ENCODE measurements around the gene SLC17A4.
"Not testable (repeated sequence)": the region's sequence is repeated elsewhere in the genome, so short reads cannot be mapped to it uniquely, and the experiment has no call there.

SLC17A4 gene

DNA sequence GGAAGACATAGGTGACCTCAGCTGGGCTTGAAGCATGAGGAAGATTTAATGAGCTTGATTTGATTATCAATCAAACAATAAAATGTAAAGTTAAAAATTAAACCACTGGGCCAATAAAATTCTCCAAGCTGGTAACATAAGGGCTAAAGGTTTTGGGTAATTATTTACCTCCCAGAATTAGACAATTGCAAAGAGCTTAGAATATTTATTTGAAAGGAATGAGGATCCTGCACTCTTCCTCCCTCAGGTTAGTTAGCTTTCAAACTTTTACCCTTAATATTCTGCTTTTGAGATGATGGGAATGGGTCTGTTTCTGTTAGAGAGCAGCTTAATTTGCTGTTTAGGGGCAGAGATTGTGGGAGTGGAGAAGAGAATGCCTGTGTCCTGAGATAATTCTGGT, at the start of gene SLC17A4:
SLC17A4 (plus strand) TSS at position 208 of the 400 bp plus-strand sequence. CDS start 7,221 bp downstream, outside the sequence.
- no peak for DNase-seq (ENCODE audit: low read depth in 3 of 3)

DNA sequence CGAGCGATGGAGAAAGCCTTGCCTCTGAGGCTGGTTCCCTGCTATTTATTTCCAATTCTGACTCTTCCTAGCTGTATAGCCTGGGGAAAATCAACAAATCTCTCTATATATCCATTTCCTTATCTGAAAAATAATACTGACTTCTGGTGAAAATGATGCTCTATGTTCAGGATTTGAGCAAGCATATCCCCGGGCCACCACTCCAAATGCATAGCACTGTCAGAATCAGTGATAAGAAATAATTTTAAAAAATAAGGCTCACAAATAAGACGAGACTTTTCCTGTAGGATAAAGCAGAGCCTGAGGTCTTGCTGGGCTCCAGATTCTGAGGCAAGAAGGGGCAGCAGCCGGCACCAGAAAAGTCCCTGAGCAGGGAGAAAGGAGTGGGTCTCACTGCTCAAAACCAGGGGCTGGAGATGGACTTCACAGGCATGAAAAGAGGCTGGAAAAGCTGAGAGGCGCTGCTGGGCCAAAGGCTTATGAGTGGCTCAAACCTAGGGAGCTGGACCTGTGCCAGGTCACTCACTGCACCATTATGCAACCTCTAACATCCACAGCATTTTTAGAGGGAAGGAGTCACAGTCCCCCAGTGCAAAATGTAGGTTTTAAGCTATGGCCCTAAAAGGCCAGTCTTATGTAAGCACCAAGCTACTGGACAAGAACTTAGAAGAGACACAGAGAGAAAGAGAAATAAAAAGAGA, 48.1 kb upstream of the SLC17A4 start:
- no peak for DNase-seq (ENCODE audit: low read depth in 3 of 3)

DNA sequence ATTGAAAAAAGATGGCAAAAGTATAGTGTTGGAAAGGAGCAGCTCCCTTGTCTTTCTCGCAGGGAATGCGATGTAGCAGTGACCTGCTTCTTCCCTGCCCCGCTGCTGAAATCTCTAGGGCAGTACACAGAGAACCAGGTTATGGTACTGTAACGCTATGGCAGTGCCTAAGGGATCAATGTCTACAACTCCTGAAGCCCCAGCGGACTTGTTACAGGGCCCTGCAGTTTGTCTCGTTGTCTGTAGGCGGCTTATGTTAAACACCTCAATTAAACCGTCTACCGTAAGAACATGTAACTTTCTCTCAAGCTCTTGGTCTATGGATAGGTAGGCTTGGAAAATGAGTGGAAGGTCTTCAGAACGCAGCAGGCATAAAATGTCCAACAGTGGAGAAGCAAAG, 44.8 kb upstream of the SLC17A4 start:
- no peak for DNase-seq (ENCODE audit: low read depth in 3 of 3)

- DNase-seq (ENCODE audit: low read depth in 3 of 3): no peak
Observed at GRCh38 chr6:25710287-25710686, 44.3 kb upstream of the SLC17A4 start.

DNA sequence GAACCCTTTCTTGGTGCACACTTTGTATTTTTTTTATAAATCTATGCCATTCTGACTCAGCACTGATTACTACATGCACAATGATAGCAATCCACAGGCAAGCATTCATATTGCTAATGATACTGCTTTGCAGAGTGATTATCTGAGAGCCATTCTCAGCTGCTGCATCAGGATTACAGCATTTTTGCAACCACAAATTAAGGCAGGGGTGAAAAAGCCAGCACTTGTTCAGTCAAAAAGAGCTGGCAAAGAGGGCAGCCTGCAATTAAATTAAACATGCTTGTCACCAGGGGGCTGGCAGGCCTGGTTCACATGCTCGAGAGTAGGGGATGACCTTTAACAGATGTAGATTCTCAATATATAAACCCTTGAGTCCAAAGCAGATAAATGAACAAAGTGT, 40.7 kb upstream of the SLC17A4 start:
- no peak for DNase-seq (ENCODE audit: low read depth in 3 of 3)

GRCh38 chr6:25714765-25715164, 39.8 kb upstream of the SLC17A4 start:
- no peak for DNase-seq (ENCODE audit: low read depth in 3 of 3)

GRCh38 chr6:25715794-25716193, 38.7 kb upstream of the SLC17A4 start:
- DNase-seq (ENCODE audit: low read depth in 3 of 3): no peak

DNA sequence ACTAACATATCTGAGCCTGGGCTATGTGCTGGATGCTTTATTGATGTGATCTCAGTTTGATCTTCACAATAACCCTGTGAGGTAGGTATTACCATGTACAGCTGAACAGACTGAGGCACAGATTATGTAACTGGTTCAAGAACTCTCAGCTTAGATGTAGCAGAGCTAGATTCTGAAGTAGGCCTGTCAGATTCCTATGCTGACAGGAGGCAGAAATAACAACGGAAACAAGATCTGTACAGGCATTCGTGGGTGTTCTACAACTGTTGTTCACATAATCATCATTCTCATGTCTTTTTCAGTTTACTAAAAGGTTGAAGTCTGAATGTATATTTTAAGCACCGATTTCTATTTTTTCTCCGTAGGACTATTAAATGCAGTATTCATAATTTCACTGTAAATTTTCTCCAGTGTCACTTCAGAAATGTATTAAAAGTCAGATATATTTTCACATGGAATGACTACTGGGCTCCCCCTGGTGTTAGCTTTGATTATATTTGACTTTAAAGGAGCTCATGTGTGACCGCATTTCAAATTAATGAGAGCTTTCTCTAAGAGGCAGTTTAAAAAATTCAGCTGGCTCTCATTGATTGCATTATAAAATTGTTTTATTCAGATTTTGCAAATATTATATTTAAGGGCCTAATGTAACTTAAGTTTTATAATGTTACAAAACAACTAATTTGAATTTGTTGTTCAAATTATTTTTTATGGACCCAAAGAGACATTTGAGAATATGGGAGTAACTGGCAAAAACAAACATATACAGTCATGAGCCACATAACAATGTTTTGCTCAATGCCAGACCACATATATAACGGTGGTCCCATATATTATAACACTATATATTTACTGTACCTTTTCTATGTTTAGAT, 36.4 kb upstream of the SLC17A4 start:
- DNase-seq (ENCODE audit: low read depth in 3 of 3): no peak

GRCh38 chr6:25726122-25726911, 28.2 kb upstream of the SLC17A4 start:
- DNase-seq (ENCODE audit: low read depth in 3 of 3): no peak

GRCh38 chr6:25727028-25727427, 27.5 kb upstream of the SLC17A4 start:
- no peak for DNase-seq (ENCODE audit: low read depth in 3 of 3)

DNA sequence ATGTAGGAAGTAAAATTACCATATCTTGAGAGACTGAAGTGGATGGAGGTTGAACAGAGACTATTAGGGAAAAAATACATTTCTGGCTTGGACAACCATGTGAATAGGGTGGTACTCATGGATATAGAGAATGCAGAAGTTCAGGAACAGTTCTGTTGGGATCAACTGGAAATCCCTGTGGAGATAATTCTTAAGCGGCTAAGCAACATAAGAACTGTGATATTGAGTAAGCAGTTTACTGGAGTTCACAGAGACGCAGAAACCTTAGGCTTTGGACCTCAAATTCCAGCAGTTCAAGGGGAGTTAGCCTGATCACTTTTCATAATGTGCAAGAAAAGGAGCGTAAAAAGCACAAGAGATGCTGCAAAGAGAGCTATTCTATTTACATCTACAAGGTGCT, 23.6 kb upstream of the SLC17A4 start:
- DNase-seq (ENCODE audit: low read depth in 3 of 3): no peak

- DNase-seq (ENCODE audit: low read depth in 3 of 3): no peak
Observed at GRCh38 chr6:25731721-25732120, 22.8 kb upstream of the SLC17A4 start.

GRCh38 chr6:25732468-25733198, 21.9 kb upstream of the SLC17A4 start:
- no peak for DNase-seq (ENCODE audit: low read depth in 3 of 3)

- DNase-seq (ENCODE audit: low read depth in 3 of 3): no peak
Observed at GRCh38 chr6:25735261-25735660, 19.3 kb upstream of the SLC17A4 start.

GRCh38 chr6:25743868-25744267, 10.7 kb upstream of the SLC17A4 start:
- DNase-seq (ENCODE audit: low read depth in 3 of 3): no peak

DNA sequence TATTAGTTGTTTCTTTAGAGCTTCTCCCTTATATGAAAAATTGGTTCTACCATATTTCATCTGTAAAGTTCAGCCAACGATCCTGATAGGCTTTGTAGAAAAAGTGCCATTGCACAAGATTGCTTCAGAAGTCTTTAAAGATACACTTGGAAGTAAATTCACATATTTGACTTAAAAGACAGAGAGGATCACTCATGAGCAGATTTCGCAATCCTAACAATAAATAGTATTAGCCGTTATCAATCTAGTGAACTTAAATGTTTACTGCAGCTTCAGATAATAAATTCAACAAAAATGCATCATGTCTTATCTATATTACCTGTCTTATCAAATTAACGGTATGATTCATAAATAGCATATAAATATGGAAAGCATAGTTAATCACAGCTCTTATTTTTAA, 8.7 kb upstream of the SLC17A4 start:
- DNase-seq (ENCODE audit: low read depth in 3 of 3): no peak

GRCh38 chr6:25746968-25747367, 7.6 kb upstream of the SLC17A4 start:
- DNase-seq (ENCODE audit: low read depth in 3 of 3): no peak

GRCh38 chr6:25747477-25747876, 7.1 kb upstream of the SLC17A4 start:
- no peak for DNase-seq (ENCODE audit: low read depth in 3 of 3)

GRCh38 chr6:25748049-25748448, 6.5 kb upstream of the SLC17A4 start:
- no peak for DNase-seq (ENCODE audit: low read depth in 3 of 3)

- DNase-seq (ENCODE audit: low read depth in 3 of 3): not testable (repeated sequence)
Observed at GRCh38 chr6:25748601-25749517, 5.7 kb upstream of the SLC17A4 start.

- DNase-seq (ENCODE audit: low read depth in 3 of 3): no peak
Observed at GRCh38 chr6:25749837-25750236, 4.7 kb upstream of the SLC17A4 start.
